Measurements from ENCODE around the gene L3MBTL4. TPM values are rescaled to one million over a fixed set of nuclear protein-coding genes. Genes with fewer than 3 reads are reported as not detected.

Gene L3MBTL4
- total and polyA plus RNA-seq, 2 donors: 3.4 to 4.3 TPM

- no peak overlapping the region for H3K27ac ChIP-seq (ENCODE audit: low read depth in 1 of 2, low read length in 1 of 2)
- 97% methylated on average over 5 of the region's 5 CpGs for WGBS
- H3K9me3 ChIP-seq (ENCODE audit: control insufficient read depth in 2 of 2, insufficient read depth in 1 of 2, low read length in 1 of 2): no peaks in the 10 kb centered on the region
- DNase-seq (ENCODE audit: low read depth in 6 of 9, low spot score in 9 of 9): no peak
- no peaks in the 10 kb centered on the region for H3K27me3 ChIP-seq (ENCODE audit: control insufficient read depth in 2 of 2, insufficient read depth in 1 of 2, low read length in 1 of 2)
- no peaks in the 10 kb centered on the region for H3K36me3 ChIP-seq (ENCODE audit: control insufficient read depth in 2 of 2, insufficient read depth in 2 of 2, low read length in 1 of 2)
- peaks cover 0 to 4% of the 10 kb centered on the region in 2 donors for H3K4me1 ChIP-seq (ENCODE audit: control insufficient read depth in 2 of 2, insufficient read depth in 2 of 2, low read length in 2 of 2)
- no peak overlapping the region for H3K4me3 ChIP-seq (ENCODE audit: low read length in 2 of 2)
These were observed 57.0 kb downstream of the L3MBTL4 start for GRCh38 chr18:6357668-6358067.

GRCh38 chr18:6355789-6356589, 58.7 kb downstream of the L3MBTL4 start:
- H3K36me3 ChIP-seq (ENCODE audit: control insufficient read depth in 2 of 2, insufficient read depth in 2 of 2, low read length in 1 of 2): no peaks in the 10 kb centered on the region
- peaks cover 0 to 4% of the 10 kb centered on the region in 2 donors for H3K4me1 ChIP-seq (ENCODE audit: control insufficient read depth in 2 of 2, insufficient read depth in 2 of 2, low read length in 2 of 2)
- H3K27ac ChIP-seq (ENCODE audit: low read depth in 1 of 2, low read length in 1 of 2): no peak overlapping the region
- WGBS: 94% methylated on average over 9 of the region's 9 CpGs
- H3K4me3 ChIP-seq (ENCODE audit: low read length in 2 of 2): no peak overlapping the region
- H3K9me3 ChIP-seq (ENCODE audit: control insufficient read depth in 2 of 2, insufficient read depth in 1 of 2, low read length in 1 of 2): no peaks in the 10 kb centered on the region
- no peak for DNase-seq (ENCODE audit: low read depth in 6 of 9, low spot score in 9 of 9)
- H3K27me3 ChIP-seq (ENCODE audit: control insufficient read depth in 2 of 2, insufficient read depth in 1 of 2, low read length in 1 of 2): no peaks in the 10 kb centered on the region

- DNase-seq (ENCODE audit: low read depth in 6 of 9, low spot score in 9 of 9): no peak
These were observed 62.4 kb downstream of the L3MBTL4 start for GRCh38 chr18:6352275-6352674.

GRCh38 chr18:6342990-6343389, 71.7 kb downstream of the L3MBTL4 start:
- Histone ChIP-seq H3K4me3 (ENCODE audit: low read length in 2 of 2) (no peak overlapping the region), H3K27me3 (ENCODE audit: control insufficient read depth in 2 of 2, insufficient read depth in 1 of 2, low read length in 1 of 2) (no peaks in the 10 kb centered on the region), H3K9me3 (ENCODE audit: control insufficient read depth in 2 of 2, insufficient read depth in 1 of 2, low read length in 1 of 2) (no peaks in the 10 kb centered on the region), H3K4me1 (ENCODE audit: control insufficient read depth in 2 of 2, insufficient read depth in 2 of 2, low read length in 2 of 2) (no peaks in the 10 kb centered on the region), H3K36me3 (ENCODE audit: control insufficient read depth in 2 of 2, insufficient read depth in 2 of 2, low read length in 1 of 2) (no peaks in the 10 kb centered on the region), H3K27ac (ENCODE audit: low read depth in 1 of 2, low read length in 1 of 2) (no peak overlapping the region)
- DNase-seq (ENCODE audit: low read depth in 6 of 9, low spot score in 9 of 9): no peak
- 97% methylated on average over 2 of the region's 2 CpGs for WGBS

More at GRCh38 chr18:6352275-6352674, 62.4 kb downstream of the L3MBTL4 start:
- H3K4me3 ChIP-seq (ENCODE audit: low read length in 2 of 2): no peak overlapping the region
- no peaks in the 10 kb centered on the region for H3K9me3 ChIP-seq (ENCODE audit: control insufficient read depth in 2 of 2, insufficient read depth in 1 of 2, low read length in 1 of 2)
- no peaks in the 10 kb centered on the region for H3K36me3 ChIP-seq (ENCODE audit: control insufficient read depth in 2 of 2, insufficient read depth in 2 of 2, low read length in 1 of 2)
- no peaks in the 10 kb centered on the region for H3K4me1 ChIP-seq (ENCODE audit: control insufficient read depth in 2 of 2, insufficient read depth in 2 of 2, low read length in 2 of 2)
- H3K27me3 ChIP-seq (ENCODE audit: control insufficient read depth in 2 of 2, insufficient read depth in 1 of 2, low read length in 1 of 2): no peaks in the 10 kb centered on the region
- no peak overlapping the region for H3K27ac ChIP-seq (ENCODE audit: low read depth in 1 of 2, low read length in 1 of 2)

GRCh38 chr18:6341709-6342108, 73.0 kb downstream of the L3MBTL4 start:
- no peaks in the 10 kb centered on the region for H3K36me3 ChIP-seq (ENCODE audit: control insufficient read depth in 2 of 2, insufficient read depth in 2 of 2, low read length in 1 of 2)
- DNase-seq (ENCODE audit: low read depth in 6 of 9, low spot score in 9 of 9): no peak
- H3K9me3 ChIP-seq (ENCODE audit: control insufficient read depth in 2 of 2, insufficient read depth in 1 of 2, low read length in 1 of 2): no peaks in the 10 kb centered on the region

GRCh38 chr18:6341303-6341702, 73.4 kb downstream of the L3MBTL4 start:
- H3K27me3 ChIP-seq (ENCODE audit: control insufficient read depth in 2 of 2, insufficient read depth in 1 of 2, low read length in 1 of 2): no peaks in the 10 kb centered on the region
- H3K4me3 ChIP-seq (ENCODE audit: low read length in 2 of 2): no peak overlapping the region
- no peak for DNase-seq (ENCODE audit: low read depth in 6 of 9, low spot score in 9 of 9)
- H3K4me1 ChIP-seq (ENCODE audit: control insufficient read depth in 2 of 2, insufficient read depth in 2 of 2, low read length in 2 of 2): no peaks in the 10 kb centered on the region
- no peak overlapping the region for H3K27ac ChIP-seq (ENCODE audit: low read depth in 1 of 2, low read length in 1 of 2)
- no peaks in the 10 kb centered on the region for H3K9me3 ChIP-seq (ENCODE audit: control insufficient read depth in 2 of 2, insufficient read depth in 1 of 2, low read length in 1 of 2)
- H3K36me3 ChIP-seq (ENCODE audit: control insufficient read depth in 2 of 2, insufficient read depth in 2 of 2, low read length in 1 of 2): no peaks in the 10 kb centered on the region

More at GRCh38 chr18:6341709-6342108, 73.0 kb downstream of the L3MBTL4 start:
- H3K4me3 ChIP-seq (ENCODE audit: low read length in 2 of 2): no peak overlapping the region
- H3K27ac ChIP-seq (ENCODE audit: low read depth in 1 of 2, low read length in 1 of 2): no peak overlapping the region
- no peaks in the 10 kb centered on the region for H3K4me1 ChIP-seq (ENCODE audit: control insufficient read depth in 2 of 2, insufficient read depth in 2 of 2, low read length in 2 of 2)
- H3K27me3 ChIP-seq (ENCODE audit: control insufficient read depth in 2 of 2, insufficient read depth in 1 of 2, low read length in 1 of 2): no peaks in the 10 kb centered on the region

- Histone ChIP-seq H3K36me3 (ENCODE audit: control insufficient read depth in 2 of 2, insufficient read depth in 2 of 2, low read length in 1 of 2) (no peaks in the 10 kb centered on the region), H3K4me3 (ENCODE audit: low read length in 2 of 2) (no peak overlapping the region), H3K9me3 (ENCODE audit: control insufficient read depth in 2 of 2, insufficient read depth in 1 of 2, low read length in 1 of 2) (no peaks in the 10 kb centered on the region), H3K27ac (ENCODE audit: low read depth in 1 of 2, low read length in 1 of 2) (no peak overlapping the region), H3K4me1 (ENCODE audit: control insufficient read depth in 2 of 2, insufficient read depth in 2 of 2, low read length in 2 of 2) (no peaks in the 10 kb centered on the region), H3K27me3 (ENCODE audit: control insufficient read depth in 2 of 2, insufficient read depth in 1 of 2, low read length in 1 of 2) (no peaks in the 10 kb centered on the region)
- 91% methylated on average over 1 of the region's 1 CpG for WGBS
- no peak for DNase-seq (ENCODE audit: low read depth in 6 of 9, low spot score in 9 of 9)
These were observed 74.6 kb downstream of the L3MBTL4 start for GRCh38 chr18:6340121-6340520.

GRCh38 chr18:6336239-6336638, 78.5 kb downstream of the L3MBTL4 start:
- 88% methylated on average over 4 of the region's 4 CpGs for WGBS
- DNase-seq (ENCODE audit: low read depth in 6 of 9, low spot score in 9 of 9): no peak
- Histone ChIP-seq H3K36me3 (ENCODE audit: control insufficient read depth in 2 of 2, insufficient read depth in 2 of 2, low read length in 1 of 2) (no peaks in the 10 kb centered on the region), H3K4me1 (ENCODE audit: control insufficient read depth in 2 of 2, insufficient read depth in 2 of 2, low read length in 2 of 2) (no peaks in the 10 kb centered on the region), H3K4me3 (ENCODE audit: low read length in 2 of 2) (no peak overlapping the region), H3K9me3 (ENCODE audit: control insufficient read depth in 2 of 2, insufficient read depth in 1 of 2, low read length in 1 of 2) (no peaks in the 10 kb centered on the region), H3K27me3 (ENCODE audit: control insufficient read depth in 2 of 2, insufficient read depth in 1 of 2, low read length in 1 of 2) (no peaks in the 10 kb centered on the region), H3K27ac (ENCODE audit: low read depth in 1 of 2, low read length in 1 of 2) (no peak overlapping the region)

GRCh38 chr18:6333981-6334380, 80.7 kb downstream of the L3MBTL4 start:
- H3K9me3 ChIP-seq (ENCODE audit: control insufficient read depth in 2 of 2, insufficient read depth in 1 of 2, low read length in 1 of 2): no peaks in the 10 kb centered on the region
- H3K27me3 ChIP-seq (ENCODE audit: control insufficient read depth in 2 of 2, insufficient read depth in 1 of 2, low read length in 1 of 2): no peaks in the 10 kb centered on the region
- H3K4me3 ChIP-seq (ENCODE audit: low read length in 2 of 2): no peak overlapping the region
- H3K36me3 ChIP-seq (ENCODE audit: control insufficient read depth in 2 of 2, insufficient read depth in 2 of 2, low read length in 1 of 2): no peaks in the 10 kb centered on the region
- H3K4me1 ChIP-seq (ENCODE audit: control insufficient read depth in 2 of 2, insufficient read depth in 2 of 2, low read length in 2 of 2): no peaks in the 10 kb centered on the region
- no peak overlapping the region for H3K27ac ChIP-seq (ENCODE audit: low read depth in 1 of 2, low read length in 1 of 2)
- no peak for DNase-seq (ENCODE audit: low read depth in 6 of 9, low spot score in 9 of 9)
- 89% methylated on average over 4 of the region's 4 CpGs for WGBS
